Germinal center (tissue), 1 donor: Measurements from ENCODE around the gene SLC9A7.
A peak's percentile ranks its signal among the peaks of the same experiment; 100 is the strongest.
"Not testable (repeated sequence)": the region's sequence is repeated elsewhere in the genome, so short reads cannot be mapped to it uniquely, and the experiment has no call there.

Experiments used
- DNase-seq: peaks from one replicate; pipeline ENCODE4 v3.0.0; 2012; ENCODE audit warnings: mixed read lengths, low spot score

SLC9A7 gene

GRCh38 chrX:46754036-46754435 is 4.9 kb downstream of the SLC9A7 start:
- no peak for DNase-seq

GRCh38 chrX:46750889-46751288 is 8.0 kb downstream of the SLC9A7 start:
- DNase-seq: no peak

GRCh38 chrX:46744009-46744408 is 14.9 kb downstream of the SLC9A7 start:
- no peak for DNase-seq

- DNase-seq: no peak
These were observed 15.9 kb downstream of the SLC9A7 start for GRCh38 chrX:46743046-46743445.

- no peak for DNase-seq
These were observed 19.2 kb downstream of the SLC9A7 start for GRCh38 chrX:46739736-46740135.

GRCh38 chrX:46737462-46737861 is 21.5 kb downstream of the SLC9A7 start:
- no peak for DNase-seq

- no peak for DNase-seq
These were observed 21.9 kb downstream of the SLC9A7 start for GRCh38 chrX:46737041-46737440.

- DNase-seq: no peak
These were observed 23.3 kb downstream of the SLC9A7 start for GRCh38 chrX:46735622-46736021.

GRCh38 chrX:46733226-46733625 is 25.7 kb downstream of the SLC9A7 start:
- no peak for DNase-seq

- no peak for DNase-seq
These were observed 28.2 kb downstream of the SLC9A7 start for GRCh38 chrX:46730765-46731164.

GRCh38 chrX:46727441-46727840 is 31.5 kb downstream of the SLC9A7 start:
- no peak for DNase-seq

- not testable (repeated sequence) for DNase-seq
These were observed 35.4 kb downstream of the SLC9A7 start for GRCh38 chrX:46723569-46723927.

GRCh38 chrX:46722742-46723568 is 36.0 kb downstream of the SLC9A7 start:
- DNase-seq: no peak

- DNase-seq: no peak
These were observed 42.1 kb downstream of the SLC9A7 start for GRCh38 chrX:46716796-46717195.

GRCh38 chrX:46715997-46716396 is 42.9 kb downstream of the SLC9A7 start:
- DNase-seq: no peak

- DNase-seq: no peak
These were observed 43.4 kb downstream of the SLC9A7 start for GRCh38 chrX:46715530-46715929.

GRCh38 chrX:46713672-46714490 is 45.0 kb downstream of the SLC9A7 start:
- DNase-seq: no peak

- peak; percentile 17 for DNase-seq
These were observed 46.2 kb downstream of the SLC9A7 start for GRCh38 chrX:46712764-46713163.

- DNase-seq: no peak
These were observed 47.8 kb downstream of the SLC9A7 start for GRCh38 chrX:46710927-46711623.

GRCh38 chrX:46710425-46710824 is 48.5 kb downstream of the SLC9A7 start:
- DNase-seq: no peak

- DNase-seq: no peak
These were observed 51.5 kb downstream of the SLC9A7 start for GRCh38 chrX:46707274-46707965.

- DNase-seq: no peak
These were observed 54.0 kb downstream of the SLC9A7 start for GRCh38 chrX:46704767-46705386.
